HG03039 (cell line): Measurements from ENCODE around the gene COX8A.

ENCODE experiments used
- ATAC-seq: cut with Tn5 transposase; IDR thresholded peaks from one replicate; pipeline ENCODE4 v1.9.1; 2021; ENCODE audit warnings: mild to moderate bottlenecking, moderate library complexity; ENCODE audit not compliant: unreplicated experiment

Gene COX8A

DNA sequence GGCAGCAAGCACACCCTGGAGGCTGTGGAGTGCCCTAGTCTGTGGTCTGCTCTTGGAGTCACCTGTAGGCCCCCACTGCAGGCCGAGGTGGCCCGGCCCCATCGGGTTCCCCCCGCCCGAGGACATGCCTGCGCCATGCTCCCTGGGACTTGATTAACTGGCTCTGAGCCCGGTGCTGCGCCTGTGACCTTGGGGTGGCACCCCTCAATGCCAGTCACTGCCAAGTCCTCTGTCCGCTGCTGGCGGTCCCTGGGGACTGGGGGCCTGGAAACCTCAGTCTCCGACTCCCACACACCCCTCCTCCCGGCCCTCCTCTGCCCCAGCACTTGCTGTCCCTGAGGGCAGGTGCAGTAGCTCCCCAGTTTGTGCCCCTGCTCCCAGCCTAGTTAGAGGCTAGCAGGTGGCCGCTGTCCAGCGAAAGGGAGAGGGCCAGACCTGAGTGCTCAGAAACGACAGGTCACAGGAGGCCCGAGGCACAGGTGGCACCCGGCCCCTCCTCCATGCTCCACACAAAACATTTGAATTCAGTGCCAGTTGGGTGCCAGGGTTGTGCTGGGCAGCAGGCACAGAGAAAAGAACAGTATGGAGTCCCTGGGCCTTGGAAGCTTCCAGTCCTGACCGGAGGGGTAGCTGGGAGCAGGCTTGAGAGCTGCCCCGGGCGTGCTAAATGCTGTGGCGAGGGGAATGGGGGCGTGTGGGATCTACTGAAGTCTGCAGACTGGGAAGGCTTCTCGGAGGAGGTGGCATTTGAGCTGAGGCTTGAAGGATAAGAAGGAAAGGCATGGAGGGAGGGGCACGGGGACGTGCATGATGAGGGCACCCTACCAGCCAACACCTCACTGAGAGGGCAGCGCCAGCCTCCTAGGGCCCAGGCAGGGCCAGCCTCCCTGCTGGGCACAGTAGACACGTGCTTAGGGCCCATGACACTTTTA is 45.0 kb downstream of the COX8A start:
- no peak for ATAC-seq

DNA sequence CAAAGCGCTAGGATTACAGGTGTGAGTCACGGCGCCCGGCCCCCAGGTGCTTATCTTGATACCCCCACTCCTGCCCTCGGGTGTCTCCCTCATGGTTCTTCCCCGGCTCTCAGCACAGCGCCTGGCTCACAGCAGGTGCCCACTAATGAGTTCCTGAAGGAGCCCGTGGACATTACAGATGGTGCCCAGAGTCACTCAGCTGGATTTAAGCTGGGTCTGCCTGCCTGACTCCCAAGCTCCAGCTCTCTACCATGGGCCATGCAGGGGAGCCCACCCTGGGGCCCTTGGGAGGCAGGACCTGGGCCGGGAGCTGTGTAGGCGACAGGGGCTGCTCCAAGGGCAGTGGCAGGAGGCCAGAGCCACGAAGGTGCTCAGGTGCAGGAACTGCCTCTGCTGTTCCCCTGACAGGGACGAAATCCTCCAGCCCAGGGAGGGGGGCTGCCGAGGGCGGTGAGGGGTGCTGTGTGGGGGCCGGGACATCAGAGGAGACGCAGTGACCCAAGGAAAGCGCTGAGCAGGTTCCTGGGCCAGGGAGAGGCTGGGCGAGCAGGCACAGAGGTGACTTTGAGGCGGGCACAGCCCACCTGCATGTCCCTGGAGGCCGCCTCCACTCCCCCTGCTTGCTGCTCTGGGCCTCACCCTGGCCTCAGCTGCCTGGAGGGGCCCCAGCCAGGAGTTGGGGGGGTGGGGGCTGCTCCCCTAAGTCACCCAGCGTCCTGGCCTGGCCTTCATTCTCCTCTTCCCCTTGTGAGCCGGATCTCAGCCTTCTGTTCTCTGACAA is 46.7 kb downstream of the COX8A start:
- no peak for ATAC-seq

DNA sequence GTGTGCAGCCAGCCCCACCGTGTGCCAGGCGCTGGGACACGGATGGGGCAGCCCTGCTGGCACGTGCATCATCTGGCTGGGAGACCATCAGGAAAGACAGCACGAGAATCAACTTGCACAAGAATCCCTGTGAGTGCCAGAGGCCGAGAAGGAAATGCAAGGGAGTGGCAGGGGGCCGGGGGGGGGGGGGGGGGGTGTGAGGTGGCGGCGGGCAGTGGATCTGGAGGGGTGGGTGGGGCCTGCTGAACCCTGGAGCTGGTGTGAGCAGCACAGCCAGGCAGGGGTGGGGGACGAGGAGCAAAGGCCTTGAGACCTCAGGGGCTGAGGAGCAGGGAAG is 47.3 kb downstream of the COX8A start:
- no peak for ATAC-seq

DNA sequence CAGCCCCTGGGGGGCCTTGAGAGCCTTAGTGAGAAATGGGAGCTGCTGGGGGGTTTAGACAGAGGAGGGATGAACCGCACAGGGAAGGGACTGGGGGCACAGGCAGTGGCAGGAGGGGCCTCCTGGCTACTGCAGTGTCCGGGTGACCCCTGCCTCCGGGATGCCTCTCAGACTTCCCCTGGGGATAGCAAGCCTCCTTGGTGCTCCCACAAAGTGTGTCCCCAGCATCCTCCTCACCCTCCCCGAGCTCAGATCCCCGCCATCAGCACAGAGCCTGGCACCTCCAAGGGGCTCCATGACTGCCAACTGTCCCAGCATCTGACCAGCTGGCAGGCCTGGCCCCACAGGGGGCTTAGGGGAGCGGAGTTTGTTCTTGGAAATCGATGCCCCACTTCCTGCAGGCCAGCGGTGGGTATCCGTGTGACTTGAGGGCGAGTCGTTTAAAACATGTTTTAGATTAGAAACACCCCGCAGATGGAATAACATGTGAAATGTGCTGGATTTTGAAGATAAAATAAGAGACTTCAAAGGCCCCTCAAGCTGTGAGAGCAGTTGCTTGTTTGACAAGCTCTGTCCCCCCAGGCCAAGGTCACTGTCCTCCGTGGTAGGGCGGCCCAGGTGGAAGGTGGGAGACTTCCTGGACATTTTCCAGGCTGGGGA is 47.8 kb downstream of the COX8A start:
- no peak for ATAC-seq

DNA sequence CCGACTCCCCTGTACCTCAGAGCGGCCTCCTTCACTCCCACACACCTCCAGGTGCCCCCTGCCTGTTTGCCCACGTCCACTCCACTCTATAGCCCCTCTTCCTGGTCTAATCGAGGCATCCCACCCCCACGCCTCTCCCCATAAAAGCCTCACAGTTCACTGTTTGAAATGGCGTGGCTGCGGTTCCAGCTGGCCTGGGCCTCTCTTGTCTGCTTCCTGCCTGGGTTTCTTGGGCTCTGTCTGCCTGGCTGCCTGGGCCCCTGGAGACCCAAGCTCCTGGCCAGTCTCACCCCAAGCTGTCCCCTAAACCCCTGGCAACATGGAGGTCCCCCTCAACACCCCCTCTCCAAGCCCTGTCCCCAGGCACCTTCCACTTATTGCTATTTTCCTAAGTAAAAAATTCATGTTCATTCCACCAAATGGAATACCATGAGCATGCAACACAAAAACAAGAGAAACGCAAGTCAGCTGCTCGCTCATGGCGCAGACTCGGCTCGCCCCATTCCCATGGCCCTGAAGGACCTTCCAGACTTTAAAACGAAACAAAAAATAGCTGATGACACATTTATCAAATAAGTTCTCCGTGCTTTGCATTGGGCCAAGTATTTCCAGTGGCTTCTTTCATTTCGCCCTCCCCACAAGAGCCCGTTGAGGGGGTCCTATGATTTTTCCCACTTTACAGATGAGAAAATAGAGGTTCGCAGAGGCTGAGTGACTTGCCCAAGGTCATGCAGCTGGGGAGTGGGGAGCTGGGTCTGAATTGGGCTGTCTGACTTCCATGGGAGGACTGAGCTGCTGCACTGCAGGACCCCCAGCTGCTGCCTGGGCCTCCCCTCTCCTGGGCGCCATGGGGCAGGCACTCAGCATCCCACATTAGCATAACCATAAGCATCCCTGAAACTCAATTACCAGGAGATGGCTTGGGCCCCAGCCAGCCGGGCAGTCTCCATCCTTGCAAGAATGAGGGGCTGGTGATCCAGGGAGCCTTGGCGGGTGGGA is 49.6 kb downstream of the COX8A start:
- ATAC-seq = no peak

DNA sequence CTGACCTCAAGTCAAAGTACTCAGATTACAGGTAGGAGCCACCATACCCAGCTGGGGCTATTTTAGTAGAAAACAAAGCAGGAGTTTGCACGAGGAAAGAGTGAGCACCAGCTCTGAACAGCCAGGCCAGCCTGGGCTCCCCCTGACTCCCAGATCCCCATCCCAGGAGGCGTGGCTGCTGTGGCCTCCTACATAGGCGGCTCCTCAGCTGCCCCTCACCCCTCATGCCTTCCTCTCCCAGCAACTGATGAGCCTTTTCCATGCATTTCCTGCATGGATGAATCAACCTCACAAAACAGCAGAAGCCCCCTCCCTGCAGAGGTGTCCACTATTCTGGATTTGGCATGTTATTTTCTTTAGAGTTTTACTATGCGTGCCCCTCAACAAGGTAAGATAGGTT is 50.8 kb downstream of the COX8A start:
- ATAC-seq = no peak
